Right ventricle myocardium inferior (tissue), 1 donor: ENCODE data around the gene ZNF764. TPM values are rescaled to one million over a fixed set of nuclear protein-coding genes. Genes with fewer than 3 reads are reported as not detected.
"Not testable (repeated sequence)": the region's sequence is repeated elsewhere in the genome, so short reads cannot be mapped to it uniquely, and the experiment has no call there.

Source experiments
- ATAC-seq: fragments of 200-7000 bp; cut with Tn5 transposase; one replicate; pipeline ENCODE4 v1.9.1; 2020; ENCODE audit warnings: mild to moderate bottlenecking, moderate library complexity
- DNase-seq: peaks from one replicate; pipeline ENCODE4 v3.0.0; 2021; ENCODE audit errors: missing footprints
- intact Hi-C: fragments of 100-400 bp; cut with DNase I; formaldehyde crosslinking; loops from one replicate; pipeline ENCODE4 v1.11.0; 2022
- long read RNA-seq: library from polyadenylated mRNA; unstranded; transcript quantifications from one replicate; pipeline ENCODE4 v2.0.0, GENCODE V29; 2021
- total RNA-seq: library from RNA; stranded (reverse); fragmentation: NEBNext Ultra II Directional; extraction: Animal tissue kit (Norgen Biotek cat#: 25700); gene quantifications from one replicate; pipeline ENCODE4 v1.2.1, GENCODE V29; 2021
- donor health status: DM: no; HTN: yes; CAD: no; lungs with severe emphysema.

Gene ZNF764
- 10.0 TPM for total RNA-seq
- long read RNA-seq, partial matches to known transcripts = 3 of 8 reads
- long read RNA-seq, other reads (novel, unspliced or antisense) = 0 of 8 reads

DNA sequence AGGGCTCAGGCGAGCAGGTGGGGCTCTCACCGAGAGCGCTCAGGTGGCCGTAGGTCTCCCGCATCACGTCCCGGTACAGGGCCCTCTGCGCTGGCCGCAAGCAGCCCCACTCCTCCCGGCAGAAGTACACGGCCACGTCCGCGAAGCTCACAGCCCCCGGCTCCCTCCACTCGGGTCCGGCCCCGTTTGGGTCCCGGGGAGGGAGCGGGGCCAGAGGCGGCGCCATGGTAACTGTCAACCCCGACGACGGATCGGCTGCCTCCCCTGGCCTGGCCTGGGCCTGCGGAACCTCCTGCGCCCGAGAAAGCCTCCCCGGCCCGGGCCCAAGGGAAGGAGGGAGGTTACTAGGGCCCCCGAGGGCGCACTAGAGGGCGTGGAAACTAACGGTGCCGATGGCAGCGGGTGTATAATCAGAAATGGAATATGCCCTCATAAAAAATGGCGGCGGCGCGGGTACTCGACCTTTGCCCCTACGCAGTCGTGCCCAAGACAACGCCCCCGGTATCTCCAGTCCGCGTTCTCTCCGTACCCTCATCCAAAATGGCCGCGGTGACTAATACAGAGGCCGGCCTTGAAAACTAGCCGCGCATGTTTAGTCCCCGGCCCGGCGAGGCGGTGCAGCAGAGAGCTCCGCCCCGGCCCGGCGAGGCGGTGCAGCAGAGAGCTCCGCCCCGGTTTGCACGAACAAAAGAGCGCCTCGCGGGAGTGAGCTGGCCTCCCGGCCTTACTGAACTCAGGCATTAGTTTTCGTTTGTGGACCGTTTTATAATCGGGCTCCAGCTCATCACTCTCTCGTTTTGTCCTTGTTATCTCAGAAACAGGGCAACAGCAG is at the start of gene ZNF764:
Gene ZNF764, minus strand, starts transcription at position 418 of the 832 bp plus-strand sequence. Its CDS starts 192 bp downstream, at position 226.
- ATAC-seq (peak; percentile 98), DNase-seq (peak; percentile 99)
- intact Hi-C loops = loop anchor here (1.0 kb wide), 1 partner anchor 23 kb away; no protein-coding TSS in a partner anchor

DNA sequence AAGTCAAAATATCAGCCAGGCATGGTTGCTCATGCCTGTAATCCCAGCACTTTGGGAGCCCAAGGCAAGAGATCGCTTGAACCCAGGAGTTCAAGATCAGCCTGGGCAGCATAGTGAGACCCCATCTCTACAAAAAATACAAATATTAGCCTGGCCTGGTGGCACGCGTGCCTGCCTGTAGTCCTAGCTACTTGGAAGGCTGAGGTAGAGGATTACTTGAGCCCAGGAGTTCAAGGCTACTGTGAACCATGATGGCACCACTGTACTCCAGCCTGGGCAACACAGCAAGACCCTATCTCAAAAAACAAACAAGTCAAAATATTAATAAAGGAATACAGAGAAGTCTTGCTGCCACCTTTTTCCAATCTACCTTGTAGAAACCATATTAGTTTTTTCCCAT is 47.8 kb upstream of the ZNF764 start:
- intact Hi-C loops = no loop called here
- ATAC-seq = no peak
- DNase-seq = no peak

DNA sequence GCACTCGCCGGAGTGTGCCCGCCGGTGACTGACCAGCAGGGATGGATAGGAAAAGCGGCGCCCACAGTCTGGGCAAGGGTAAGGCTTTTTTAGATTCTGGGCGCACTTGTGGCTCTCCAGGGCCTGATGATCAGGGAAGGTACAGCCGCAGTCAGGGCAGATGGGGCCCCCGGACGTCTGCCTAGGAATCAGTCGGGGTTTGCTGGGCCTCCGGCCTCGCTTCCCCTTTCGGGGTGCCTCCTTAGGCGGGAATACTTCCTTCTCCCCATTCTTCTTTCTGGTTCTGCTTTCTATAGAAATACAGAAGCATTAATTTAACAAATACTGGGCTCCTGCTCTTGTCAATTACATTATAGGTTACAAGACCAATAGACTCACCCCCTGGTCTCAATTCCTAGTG is 47.0 kb upstream of the ZNF764 start:
- ATAC-seq (no peak), DNase-seq (no peak)
- intact Hi-C loops = no loop called here

DNA sequence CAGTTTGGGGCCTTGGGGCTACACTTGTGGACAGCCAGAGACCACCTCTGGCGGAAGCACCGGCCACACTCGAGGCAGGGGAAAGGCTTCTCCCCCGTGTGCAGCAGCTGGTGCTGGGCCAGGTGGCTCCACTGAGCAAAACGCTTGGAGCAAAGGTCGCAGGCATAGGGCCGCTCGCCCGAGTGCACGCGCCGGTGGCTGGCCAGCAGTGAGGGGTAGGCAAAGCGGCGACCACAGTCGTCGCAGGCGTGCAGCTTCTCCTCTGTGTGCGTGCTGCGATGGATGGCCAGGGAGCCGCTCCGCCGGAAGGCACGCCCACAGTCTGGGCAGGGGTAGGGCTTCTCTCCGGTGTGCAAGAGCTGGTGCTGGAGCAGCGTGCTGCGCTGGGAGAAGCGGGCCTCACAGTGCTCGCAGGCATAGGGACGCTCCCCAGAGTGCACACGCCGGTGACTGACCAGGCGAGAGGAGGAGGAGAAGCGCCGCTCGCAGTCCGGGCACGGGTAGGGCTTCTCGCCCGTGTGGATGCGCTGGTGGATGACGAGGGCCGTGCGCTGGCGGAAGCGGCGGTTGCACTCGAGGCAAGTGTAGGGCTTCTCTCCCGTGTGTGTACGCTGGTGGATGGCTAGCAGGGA is 46.3 kb upstream of the ZNF764 start:
- ATAC-seq (peak; percentile 3), DNase-seq (no peak)
- intact Hi-C loops = no loop called here

DNA sequence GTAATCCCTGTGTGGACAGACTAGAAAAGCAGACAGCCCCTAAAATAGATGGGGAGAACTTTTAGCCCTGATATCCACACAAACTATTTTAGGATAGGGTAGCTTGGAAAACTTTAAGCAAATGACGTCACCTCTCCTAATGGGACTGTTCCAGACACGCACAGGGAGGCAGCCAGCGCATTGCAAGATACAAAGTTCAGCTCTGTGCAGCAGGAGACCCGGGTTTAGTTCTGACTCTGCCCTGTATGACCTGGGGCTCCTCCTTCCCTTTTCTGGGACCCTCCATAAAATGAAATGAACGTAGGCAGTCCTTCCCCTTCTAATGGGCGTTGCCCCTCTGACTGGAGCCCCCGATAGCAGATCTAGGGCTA is 45.8 kb upstream of the ZNF764 start:
- intact Hi-C loops = no loop called here
- DNase-seq = no peak
- ATAC-seq = peak; percentile 38

DNA sequence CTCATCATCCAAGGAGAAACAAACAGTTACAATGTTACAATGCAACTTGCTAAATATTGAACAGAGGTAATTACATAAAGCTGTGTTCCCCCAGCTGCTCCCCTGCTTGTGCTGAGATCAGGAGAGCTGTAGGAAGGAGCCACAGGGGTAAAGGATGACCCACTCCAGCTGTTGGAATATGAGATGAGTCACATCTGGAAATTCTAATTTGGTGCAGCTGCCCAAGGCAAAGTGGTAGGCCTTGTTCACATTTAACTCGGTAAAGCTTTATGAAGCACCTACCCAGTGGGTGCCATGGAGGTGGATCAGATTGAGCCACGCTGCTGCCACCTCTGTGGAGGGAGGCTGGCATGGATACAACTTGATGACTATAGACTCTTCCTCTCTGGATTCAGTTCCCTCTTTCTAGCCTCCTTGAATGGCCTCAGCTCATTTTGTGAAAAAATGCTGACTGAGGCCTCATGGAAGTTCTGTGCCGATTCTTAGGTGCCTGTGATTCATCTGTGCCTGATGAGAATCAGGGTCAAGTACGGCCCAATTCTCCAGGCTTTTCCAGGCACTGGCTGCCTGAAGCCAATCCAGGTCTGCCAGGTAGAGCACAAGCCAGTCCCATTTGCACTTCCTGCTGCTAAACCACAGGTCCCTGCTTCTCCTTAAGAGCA is 44.6 kb upstream of the ZNF764 start:
- DNase-seq (no peak), ATAC-seq (no peak)
- intact Hi-C loops = no loop called here

DNA sequence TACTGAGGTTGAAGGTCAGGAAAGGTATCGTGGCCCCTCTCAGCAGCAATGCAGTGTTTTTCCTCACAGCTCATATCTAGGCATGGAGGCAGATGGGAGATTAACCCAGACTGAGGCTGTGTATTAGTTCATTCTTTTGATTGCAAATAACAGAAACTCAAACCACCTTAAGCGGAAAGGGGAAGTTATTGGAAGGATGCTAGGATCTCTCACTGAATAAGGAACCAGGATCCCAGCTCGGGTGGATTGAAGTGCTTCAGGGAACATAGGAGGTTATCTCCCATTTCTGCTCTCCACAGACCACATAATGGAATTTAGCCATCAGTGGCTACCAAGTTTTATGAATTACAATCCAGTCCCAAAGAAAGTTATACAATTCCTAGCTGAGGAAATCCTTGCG is 43.8 kb upstream of the ZNF764 start:
- no peak for ATAC-seq
- intact Hi-C loops = no loop called here
- DNase-seq = no peak

DNA sequence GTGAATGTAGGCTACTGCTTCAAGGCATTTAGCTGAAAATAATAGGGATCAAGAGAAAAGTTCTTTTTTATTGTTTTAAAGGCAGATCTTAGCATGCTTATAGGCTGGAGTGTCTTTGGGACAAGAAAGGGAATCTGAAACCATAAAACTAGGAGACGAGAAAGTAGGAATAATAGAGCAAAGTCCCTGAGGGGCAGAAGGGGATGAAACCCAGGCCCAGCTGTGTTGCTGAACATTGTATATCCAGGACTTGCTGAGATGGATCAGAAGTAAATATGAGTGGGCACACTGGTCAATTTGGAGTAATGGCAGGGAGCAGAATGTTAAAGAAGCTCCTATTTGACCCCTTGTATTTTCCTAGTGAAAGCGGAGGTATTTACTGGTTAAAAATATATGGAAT is 42.8 kb upstream of the ZNF764 start:
- intact Hi-C loops = no loop called here
- DNase-seq (no peak), ATAC-seq (no peak)

DNA sequence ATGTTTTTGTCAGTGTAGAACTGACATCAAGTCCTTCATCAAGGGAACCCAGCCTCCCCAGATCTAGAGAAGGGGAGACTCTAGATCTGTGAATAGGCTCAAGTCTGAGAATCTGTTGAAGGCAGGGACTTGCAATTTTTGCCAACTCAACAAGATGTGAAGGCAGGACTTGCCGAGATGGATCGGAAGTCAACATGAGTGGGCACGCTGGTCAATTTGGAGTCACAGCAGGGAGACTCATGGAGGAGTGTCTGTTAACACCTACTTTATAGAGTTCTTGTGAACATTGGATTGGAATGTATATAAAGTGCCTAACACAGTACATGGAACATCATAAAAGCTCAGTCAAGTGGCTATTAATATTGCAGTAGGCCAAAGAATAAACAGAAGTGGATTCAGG is 42.0 kb upstream of the ZNF764 start:
- intact Hi-C loops = no loop called here
- no peak for DNase-seq
- ATAC-seq = no peak

DNA sequence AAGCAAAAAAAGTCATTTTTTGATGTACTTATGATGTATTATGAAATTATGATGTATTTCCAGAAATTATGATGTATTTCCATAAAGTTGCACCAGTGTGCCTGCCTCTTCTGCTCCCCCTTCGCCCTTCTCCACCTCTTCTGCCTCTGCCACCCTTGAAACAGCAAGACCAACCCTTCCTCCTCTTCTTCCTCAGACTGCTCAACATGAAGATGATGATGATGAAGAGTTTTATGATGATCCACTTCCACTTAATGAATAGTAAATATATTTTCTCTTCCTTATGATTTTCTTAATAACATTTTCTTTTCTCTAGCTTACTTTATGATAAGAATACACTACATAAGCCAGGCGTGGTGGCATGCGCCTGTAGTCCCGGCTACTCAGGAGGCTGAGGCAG is 34.7 kb upstream of the ZNF764 start:
- intact Hi-C loops = no loop called here
- no peak for ATAC-seq
- DNase-seq = no peak

DNA sequence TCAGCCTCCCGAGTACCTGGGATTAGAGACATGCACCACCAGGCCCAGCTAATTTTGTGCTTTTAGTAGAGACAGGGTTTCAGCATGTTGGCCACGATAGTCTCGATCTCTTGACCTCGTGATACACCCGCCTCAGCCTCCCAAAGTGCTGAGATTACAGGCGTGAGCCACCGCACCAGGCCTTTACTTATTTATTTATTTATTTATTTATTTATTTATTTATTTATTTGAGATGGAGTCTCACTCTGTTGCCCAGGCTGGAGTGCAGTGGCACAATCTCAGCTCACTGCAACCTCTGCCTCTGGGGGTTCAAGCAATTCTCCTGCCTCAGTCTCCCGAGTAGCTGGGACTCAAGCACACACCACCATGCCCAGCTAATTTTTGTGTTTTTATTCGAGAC is 32.7 kb upstream of the ZNF764 start:
- DNase-seq, ATAC-seq, intact Hi-C loops: not testable (repeated sequence)

DNA sequence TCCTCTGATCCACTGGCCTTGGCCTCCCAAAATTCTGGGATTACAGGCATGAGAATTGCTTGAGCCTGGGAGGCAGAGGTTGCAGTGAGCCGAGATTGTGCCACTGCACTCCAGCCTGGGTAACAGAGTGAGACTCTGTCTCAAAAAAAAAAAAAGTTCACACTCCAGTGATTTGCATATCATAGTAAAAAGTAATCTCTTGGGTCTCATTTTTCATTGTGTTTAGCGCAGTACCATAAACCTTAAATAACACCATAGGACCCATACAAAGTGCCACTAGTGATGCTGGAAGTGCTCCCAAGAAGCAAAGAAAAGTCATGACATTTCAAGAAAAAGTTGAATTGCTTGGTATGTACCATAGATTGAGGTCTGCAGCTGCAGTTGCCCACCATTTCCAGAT is 31.4 kb upstream of the ZNF764 start:
- intact Hi-C loops = loop anchor here (5.0 kb wide), 2 partner anchors 103 to 157 kb away; partner anchors contain the start of gene DCTPP1

DNA sequence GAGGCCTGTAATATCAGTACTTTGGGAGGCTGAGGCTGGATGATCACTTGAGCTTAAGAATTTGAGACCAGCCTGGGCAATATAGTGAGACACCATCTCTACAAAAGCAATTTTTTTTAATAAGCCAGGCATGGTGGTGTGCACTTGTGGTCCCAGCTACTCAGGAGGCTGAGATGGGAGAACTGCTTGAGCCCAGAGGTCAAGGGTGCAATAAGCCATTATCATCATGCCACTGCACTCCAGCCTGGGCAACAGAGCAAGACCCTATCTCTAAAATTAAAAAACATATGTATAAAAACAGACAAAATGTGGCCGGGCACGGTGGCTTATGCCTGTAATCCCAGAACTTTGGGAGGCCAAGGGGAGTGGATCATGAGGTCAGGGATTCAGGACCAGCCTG is 30.5 kb upstream of the ZNF764 start:
- DNase-seq = no peak
- ATAC-seq = no peak
- intact Hi-C loops = loop anchor here (5.0 kb wide), 2 partner anchors 104 to 156 kb away; partner anchors contain the start of gene DCTPP1

More for the DNA sequence above, 31.4 kb upstream of the ZNF764 start:
- not testable (repeated sequence) for ATAC-seq, DNase-seq

DNA sequence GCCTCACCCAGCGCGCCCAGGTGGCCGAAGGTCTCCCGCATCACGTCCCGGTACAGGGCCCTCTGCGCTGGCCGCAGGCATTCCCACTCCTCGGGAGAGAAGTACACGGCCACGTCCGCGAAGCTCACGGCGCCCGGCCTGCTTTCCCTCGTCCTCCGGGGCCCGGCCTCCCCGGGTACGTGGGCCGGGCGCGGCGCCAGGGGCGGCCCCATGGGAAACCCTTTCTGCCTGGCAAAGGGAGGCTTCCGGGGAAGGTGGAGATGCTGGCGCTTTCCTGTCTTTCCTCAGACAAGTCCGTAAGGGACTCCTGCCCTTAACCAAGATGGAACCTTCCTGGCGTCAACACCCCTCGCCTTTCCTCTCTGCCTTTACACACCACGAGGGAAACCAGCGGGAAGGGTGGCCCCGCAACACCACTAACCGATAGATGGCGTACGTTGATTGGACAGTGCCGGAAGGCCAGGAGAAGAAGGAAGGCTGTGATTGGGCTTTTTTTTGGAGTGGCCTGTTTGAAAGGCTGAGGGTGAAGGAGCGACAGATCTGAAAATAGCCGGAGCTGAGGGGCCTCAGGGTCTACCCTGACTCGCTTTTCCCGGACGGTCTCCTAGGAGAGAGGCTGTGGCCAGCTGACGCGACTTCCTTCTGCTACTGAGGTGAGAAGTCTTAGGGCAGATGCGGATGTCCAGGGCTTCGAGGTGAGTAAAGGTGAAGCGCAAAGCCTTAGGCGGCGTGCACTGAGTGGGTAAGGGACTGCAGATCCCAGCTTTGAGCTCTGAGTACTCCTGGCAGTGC is 27.4 kb upstream of the ZNF764 start, which contains the start of gene ZNF785:
Gene ZNF785, minus strand, starts transcription at position 298 of the 792 bp plus-strand sequence. Its CDS starts 86 bp downstream, at position 212.
- DNase-seq (peak; percentile 97), ATAC-seq (peak; percentile 99)
- intact Hi-C loops = loop anchor here (2.0 to 5.0 kb wide), 3 partner anchors 43 to 153 kb away; partner anchors contain the start of gene DCTPP1

DNA sequence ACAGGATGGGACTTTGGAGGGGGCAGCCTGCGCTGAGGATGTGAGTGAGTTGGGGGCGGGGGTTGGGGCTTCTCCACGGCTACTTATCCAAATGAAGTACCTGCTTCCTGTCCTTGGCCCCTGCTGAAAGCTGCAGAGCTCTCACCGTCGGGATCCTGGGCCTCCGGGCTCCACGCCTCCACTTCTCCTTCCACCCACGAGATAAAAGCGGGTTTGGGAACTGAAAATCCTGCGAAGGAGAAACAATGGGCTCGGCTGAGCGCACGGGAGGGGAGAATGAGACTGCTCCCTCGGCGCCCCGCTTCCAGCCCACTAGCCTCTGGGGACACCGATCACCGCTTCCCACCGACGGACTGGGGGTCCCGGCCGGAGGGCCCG is 26.8 kb upstream of the ZNF764 start:
- ATAC-seq (peak; percentile 17), DNase-seq (no peak)
- intact Hi-C loops = loop anchor here (2.0 to 5.0 kb wide), 3 partner anchors 44 to 153 kb away; partner anchors contain the start of gene DCTPP1

DNA sequence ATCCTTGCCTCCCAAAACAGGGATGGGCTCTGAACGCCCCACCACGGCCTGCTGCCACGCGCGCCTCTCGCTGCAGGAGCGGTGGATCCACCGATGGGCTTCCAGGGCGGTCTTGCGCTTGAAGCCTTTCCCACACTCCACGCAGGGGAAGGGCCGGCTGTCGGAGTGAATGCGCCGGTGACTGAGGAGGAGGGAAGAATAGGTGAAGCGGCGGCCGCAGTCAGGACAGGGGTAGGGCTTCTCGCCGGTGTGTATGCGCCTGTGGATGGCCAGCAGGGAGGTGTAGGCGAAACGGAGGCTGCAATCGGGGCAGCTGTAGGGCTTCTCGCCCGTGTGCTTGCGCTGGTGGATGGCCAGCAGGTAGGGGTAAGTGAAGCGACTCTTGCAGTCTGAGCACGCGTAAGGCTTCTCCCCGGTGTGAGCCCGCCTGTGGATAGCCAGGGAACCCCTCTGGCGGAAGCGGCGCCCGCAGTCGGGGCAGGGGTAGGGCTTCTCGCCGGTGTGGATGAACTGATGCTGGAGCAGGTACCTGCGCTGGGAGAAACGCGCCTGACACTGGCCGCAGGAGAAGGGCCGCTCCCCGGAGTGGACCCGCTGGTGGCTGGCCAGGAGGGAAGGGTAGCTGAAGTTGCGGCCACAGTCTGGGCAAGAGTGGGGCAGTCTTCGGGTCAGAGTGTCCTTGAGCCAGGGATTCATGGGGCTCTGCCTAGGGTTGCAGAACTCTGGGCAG is 24.6 kb upstream of the ZNF764 start:
- intact Hi-C loops = no loop called here

DNA sequence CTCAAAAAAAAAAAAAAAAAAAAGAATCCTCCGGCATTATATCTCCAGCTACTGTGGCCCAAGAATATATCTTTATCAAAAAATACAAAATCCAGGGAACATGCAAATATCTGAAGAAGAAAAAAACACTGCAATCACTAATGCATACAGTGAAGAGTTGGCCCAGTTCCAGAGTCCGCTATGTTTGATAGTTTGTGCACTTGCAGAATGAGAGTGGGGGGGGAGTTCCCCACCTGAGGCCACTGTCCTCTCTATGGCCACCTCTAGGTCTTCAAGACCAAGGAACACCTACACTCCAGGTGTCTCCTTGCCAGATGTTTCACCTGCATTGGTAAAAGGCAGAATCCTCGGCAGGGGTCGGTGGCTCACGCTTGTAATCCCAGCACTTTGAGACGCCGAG is 23.3 kb upstream of the ZNF764 start:
- ATAC-seq (no peak), DNase-seq (no peak)
- intact Hi-C loops = no loop called here

More for the DNA sequence above, 24.6 kb upstream of the ZNF764 start:
- ATAC-seq = no peak
- no peak for DNase-seq

DNA sequence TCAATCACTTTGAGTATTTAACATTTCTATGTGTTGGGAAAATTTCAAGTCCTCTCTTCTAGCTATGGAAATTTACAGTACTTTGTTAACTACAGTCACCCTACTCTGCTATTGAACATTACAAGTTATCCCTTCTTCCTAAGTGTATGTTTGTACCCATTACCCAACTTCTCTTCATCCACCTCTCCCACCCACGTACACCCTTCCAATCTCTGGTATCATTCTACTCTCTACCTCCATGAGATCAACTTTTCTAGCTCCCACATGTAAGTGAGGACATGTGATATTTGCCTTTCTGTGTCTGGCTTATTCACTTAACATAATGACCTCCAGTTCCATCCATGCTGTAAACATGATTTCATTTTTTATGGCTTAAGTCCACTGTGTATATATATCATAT is 16.5 kb upstream of the ZNF764 start:
- DNase-seq = no peak
- intact Hi-C loops = loop anchor here (5.0 kb wide), 2 partner anchors 78 to 127 kb away; partner anchors contain the start of genes PRR14 and SEPHS2
- no peak for ATAC-seq
